GM12878 (cell line): Measurements from ENCODE around the gene NAA25. TPM values are rescaled to one million over a fixed set of nuclear protein-coding genes. Genes with fewer than 3 reads are reported as not detected.

ENCODE experiments used
- ATAC-seq: fragments of 200-7000 bp; cut with Tn5 transposase; 3 replicates; pipeline ENCODE4 v1.9.1; 2020; ENCODE audit warnings: mild to moderate bottlenecking, moderate library complexity
- BruUV-seq: library from RNA; stranded (reverse); fragments of 400-500 nt; replicated peaks from 2 replicates; lab custom pipeline; 2021; lab: Mats Ljungman, UMichigan
- CTCF ChIA-PET: fragments of 300-600 bp; sonication (Branson Sonifier 250); formaldehyde crosslinking; extraction: SDS; loops from one replicate; lab custom pipeline; 2021; ENCODE audit warnings: inconsistent platforms; lab: Yijun Ruan, JAX
- POLR2A ChIA-PET: fragments of 350-600 bp; formaldehyde crosslinking; extraction: SDS; loops from one replicate; lab custom pipeline; 2021; ENCODE audit warnings: inconsistent platforms; lab: Charles Lee
- RAD21 ChIA-PET: fragments of 300-600 bp; sonication (Branson Sonifier 250); formaldehyde crosslinking; loops from one replicate; lab custom pipeline; 2023; ENCODE audit warnings: antibody characterized with exemption; ENCODE audit not compliant: unreplicated experiment; lab: Charles Lee
- SMC1A ChIA-PET: fragments of 300-600 bp; sonication (Branson Sonifier 250); formaldehyde crosslinking; loops from one replicate; lab custom pipeline; 2023; ENCODE audit not compliant: unreplicated experiment, uncharacterized antibody; lab: Charles Lee
- DNase-seq: peaks from one replicate; pipeline ENCODE4 v3.0.0-alpha.2; 2011; ENCODE audit warnings: low read depth, low spot score
- FAIRE-seq: peaks from 3 replicates; lab custom pipeline; 2011; peaks lifted over from hg19 to GRCh38; lab: Jason Lieb, UNC
- H2AFZ ChIP-seq: 2 replicates; pipeline ENCODE4 v1.6.0; 2011; ENCODE audit warnings: low read depth, low read length, control low read depth; ENCODE audit not compliant: control insufficient read depth
- H3K27ac ChIP-seq: 2 replicates; pipeline ENCODE4 v1.5.1; 2011; ENCODE audit warnings: control low read depth; ENCODE audit not compliant: control insufficient read depth, insufficient read depth
- H3K27me3 ChIP-seq, 2 experiments: replicated peaks in 1 of 2; 2 replicates each; pipeline versions ENCODE4 v1.6.0 to v1.6.1; 2011; ENCODE audit warnings: low read length in 1 of 2; ENCODE audit not compliant: control insufficient read depth in 2 of 2, insufficient read depth in 2 of 2
- H3K36me3 ChIP-seq, 2 experiments: 2 replicates each; pipeline ENCODE4 v1.5.1; 2011; ENCODE audit warnings: low read length in 1 of 2; ENCODE audit not compliant: control insufficient read depth in 2 of 2, insufficient read depth in 2 of 2
- H3K4me1 ChIP-seq: 2 replicates; pipeline ENCODE4 v1.6.1; 2011; ENCODE audit warnings: mild to moderate bottlenecking, low read length, moderate library complexity, mixed read lengths; ENCODE audit not compliant: control insufficient read depth, insufficient read depth
- H3K4me2 ChIP-seq: 2 replicates; pipeline ENCODE4 v1.6.0; 2011; ENCODE audit warnings: control low read depth; ENCODE audit not compliant: control insufficient read depth, insufficient read depth
- H3K4me3 ChIP-seq: fragments of 200-600 bp; sonication (generic); 2 replicates; pipeline ENCODE4 v1.5.1; 2016
- H3K79me2 ChIP-seq: 2 replicates; pipeline ENCODE4 v1.6.0; 2011; ENCODE audit warnings: low read length; ENCODE audit not compliant: control insufficient read depth, insufficient read depth
- H3K9ac ChIP-seq: 2 replicates; pipeline ENCODE4 v1.8.0; 2011; ENCODE audit warnings: low read length, control low read depth, mixed read lengths; ENCODE audit not compliant: control insufficient read depth, insufficient read depth
- H3K9me3 ChIP-seq: replicated peaks from 3 replicates; pipeline ENCODE4 v1.5.1; 2011; ENCODE audit warnings: mild to moderate bottlenecking, low read length; ENCODE audit not compliant: control insufficient read depth, insufficient read depth
- H4K20me1 ChIP-seq: 2 replicates; pipeline ENCODE4 v1.6.0; 2011; ENCODE audit not compliant: control insufficient read depth, insufficient read depth
- BRCA1 ChIP-seq: IDR thresholded peaks from 2 replicates; pipeline ENCODE4 v1.6.1; 2011; ENCODE audit warnings: low read depth, low read length, improper control_type of control experiment
- CBX5 ChIP-seq: sonication (generic); IDR thresholded peaks from 2 replicates; pipeline ENCODE4 v1.6.1; 2016; ENCODE audit warnings: low read depth, moderate library complexity, mild to moderate bottlenecking, inconsistent platforms
- FOS ChIP-seq: IDR thresholded peaks from 3 replicates; pipeline ENCODE4 v1.6.1; 2011; ENCODE audit warnings: borderline replicate concordance; ENCODE audit not compliant: insufficient read length; ENCODE audit errors: extremely low read depth
- IKZF2 ChIP-seq, 2 experiments: fragments of 450-650 bp; IDR thresholded peaks; 2 replicates each; pipeline ENCODE4 v1.6.1; 2017; ENCODE audit warnings: mild to moderate bottlenecking in 2 of 2, moderate library complexity in 2 of 2
- KLF5 ChIP-seq: fragments of 450-650 bp; IDR thresholded peaks from 2 replicates; pipeline ENCODE4 v1.6.1; 2014; ENCODE audit warnings: mild to moderate bottlenecking; ENCODE audit not compliant: partially characterized antibody
- NKRF ChIP-seq: fragments of 450-650 bp; conservative IDR thresholded peaks from 2 replicates; pipeline ENCODE4 v1.6.1; 2017; ENCODE audit warnings: mild to moderate bottlenecking, moderate library complexity
- PAX5 ChIP-seq: IDR thresholded peaks from 2 replicates; pipeline ENCODE4 v1.6.1; 2011; ENCODE audit warnings: low read depth, low read length, borderline replicate concordance
- POLR2A ChIP-seq: IDR thresholded peaks from 2 replicates; pipeline ENCODE4 v1.6.1; 2011; ENCODE audit warnings: low read depth, mild to moderate bottlenecking, low read length
- ZBTB11 ChIP-seq: fragments of 450-650 bp; formaldehyde crosslinking; IDR thresholded peaks from 2 replicates; pipeline ENCODE4 v1.5.0; 2022; ENCODE audit warnings: mild to moderate bottlenecking, missing genetic modification characterization
- ZNF217 ChIP-seq: fragments of 450-650 bp; IDR thresholded peaks from 2 replicates; pipeline ENCODE4 v1.6.1; 2017; ENCODE audit warnings: antibody characterized with exemption, mild to moderate bottlenecking
- WGBS: methylation state at CpG from one replicate; pipeline ENCODE4 v1.1.6; 2016; ENCODE audit warnings: low lambda C conversion rate; ENCODE audit not compliant: insufficient replicate concordance, insufficient coverage; ENCODE audit errors: missing lambda C conversion rate; 5-methylcytosine and 5-hydroxymethylcytosine counted together
- in situ Hi-C: fragments of 300-500 bp; cut with MboI; formaldehyde crosslinking; loops from 9 replicates; pipeline ENCODE4 v1.14.3; 2018; ENCODE audit warnings: mixed read lengths
- intact Hi-C: fragments of 100-400 bp; cut with micrococcal nuclease; formaldehyde crosslinking; loops from one replicate; pipeline ENCODE4 v1.14.2; 2022; ENCODE audit not compliant: unreplicated experiment
- polyA plus RNA-seq, 11 experiments: library from polyadenylated mRNA; depleted of rRNA in 4 of 11; unstranded in 6 of 11; stranded (reverse) in 5 of 11; fragments of >200 nt; fragmentation: Nextera tagmentation in 4 of 11; fragmentation: Illumina TruSeq in 1 of 11; extraction: Ambion mirVana in 4 of 11; extraction: Trizol in 1 of 11; gene quantifications; 1 replicate in 1 of 11; 2 replicates in 10 of 11; pipeline versions ENCODE4 v1.2.1 to v1.2.3, GENCODE V29; 2011 to 2016; ENCODE audit warnings: inconsistent platforms in 2 of 11, missing spikeins in 2 of 11, low read depth in 1 of 11
- total RNA-seq, 4 experiments: library from RNA; depleted of rRNA in 3 of 4; stranded (reverse); fragments of >200 nt in 3 of 4; fragmentation: Illumina TruSeq in 1 of 4; extraction: Trizol in 1 of 4; gene quantifications; 2 replicates each; pipeline versions ENCODE4 v1.2.1 to v1.2.3, GENCODE V29; 2013 to 2021

The NAA25 gene
- total and polyA plus RNA-seq, 10 of the 15 experiments (the other 5 are each of a cell fraction or from before 2014, with no cell fraction given): 15.0 to 39.2 (median 29.4) TPM

- TF ChIP-seq ZBTB11 (CRISPR knock-in tag) (no peak), PAX5 (no peak; the same call in 1 of the 2 replicates), ZNF217 (no peak), CBX5 (no peak), BRCA1 (no peak), FOS (peak; percentile 94)
Measured at GRCh38 chr12:112125250-112125999, 16.8 kb upstream of the NAA25 start, which contains the start of gene TRAFD1 (continued).

GRCh38 chr12:112124918-112125249 is 16.3 kb upstream of the NAA25 start:
- in situ Hi-C loops: no loop called here
- Histone ChIP-seq H3K27me3 (no peaks in the 10 kb centered on the region), H3K9me3 (no peaks in the 10 kb centered on the region), H3K79me2 (peaks cover 44% of the 10 kb centered on the region), H3K4me2 (0 out of 2 replicates have a peak overlapping the region, but pooled peaks have one; percentile 6)
- 0% methylated on average over 1 of the region's 1 CpG for WGBS
- intact Hi-C loops: loop anchor here (5.0 kb wide), 1 partner anchor 113 kb away; the partner anchor contains the start of genes ERP29 and TMEM116
- SMC1A ChIA-PET: interaction anchor here (0.8 to 6.6 kb wide), 10 partner anchors 11 to 286 kb away, joined by 3 to 72 read pairs (median 4); partner anchors contain the start of gene NAA25
- POLR2A ChIA-PET: interaction anchor here (0.6 to 11.5 kb wide), 9 partner anchors 9 to 1756 kb away, joined by 3 to 161 read pairs (median 4); partner anchors contain the start of gene NAA25
- CTCF ChIA-PET: interaction anchor here (0.6 to 2.1 kb wide), 11 partner anchors 8 to 180 kb away, joined by 3 to 7 read pairs (median 4); partner anchors contain the start of genes ERP29 and TMEM116
- no peak for TF ChIP-seq IKZF2 (IDR thresholded peaks at IDR 0.05)
- TF ChIP-seq NKRF: no peak
- TF ChIP-seq KLF5: no peak
- no peak for TF ChIP-seq POLR2A
- TF ChIP-seq, all 136 proteins: peak for 0
- RAD21 ChIA-PET: interaction anchor here (0.8 to 2.8 kb wide), 8 partner anchors 8 to 262 kb away, joined by 4 to 23 read pairs (median 6); partner anchors contain the start of genes ERP29 and TMEM116
- Histone ChIP-seq H3K9ac (no peak overlapping the region), H4K20me1 (no peaks in the 10 kb centered on the region), H3K4me1 (peaks cover 19% of the 10 kb centered on the region), H3K36me3 (no peaks in the 10 kb centered on the region), H2AFZ (no peak overlapping the region; the same call in 1 of the 2 replicates), H3K27ac (no peak overlapping the region), H3K4me3 (no peak overlapping the region)
- DNase-seq (no peak), FAIRE-seq (no peak), ATAC-seq (no peak)
- BruUV-seq: no TSS peak
